NCI-H1436 treated with DMSO at 0.1 percent for 48 hours (cell line): ENCODE measurements around the gene EEF1G.
"Not testable (repeated sequence)": the region's sequence is repeated elsewhere in the genome, so short reads cannot be mapped to it uniquely, and the experiment has no call there.

Experiments used
- DNase-seq: peaks from one replicate; lab custom pipeline; 2025; lab: John Stamatoyannopoulos, UW

EEF1G gene, protein sequence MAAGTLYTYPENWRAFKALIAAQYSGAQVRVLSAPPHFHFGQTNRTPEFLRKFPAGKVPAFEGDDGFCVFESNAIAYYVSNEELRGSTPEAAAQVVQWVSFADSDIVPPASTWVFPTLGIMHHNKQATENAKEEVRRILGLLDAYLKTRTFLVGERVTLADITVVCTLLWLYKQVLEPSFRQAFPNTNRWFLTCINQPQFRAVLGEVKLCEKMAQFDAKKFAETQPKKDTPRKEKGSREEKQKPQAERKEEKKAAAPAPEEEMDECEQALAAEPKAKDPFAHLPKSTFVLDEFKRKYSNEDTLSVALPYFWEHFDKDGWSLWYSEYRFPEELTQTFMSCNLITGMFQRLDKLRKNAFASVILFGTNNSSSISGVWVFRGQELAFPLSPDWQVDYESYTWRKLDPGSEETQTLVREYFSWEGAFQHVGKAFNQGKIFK

DNA sequence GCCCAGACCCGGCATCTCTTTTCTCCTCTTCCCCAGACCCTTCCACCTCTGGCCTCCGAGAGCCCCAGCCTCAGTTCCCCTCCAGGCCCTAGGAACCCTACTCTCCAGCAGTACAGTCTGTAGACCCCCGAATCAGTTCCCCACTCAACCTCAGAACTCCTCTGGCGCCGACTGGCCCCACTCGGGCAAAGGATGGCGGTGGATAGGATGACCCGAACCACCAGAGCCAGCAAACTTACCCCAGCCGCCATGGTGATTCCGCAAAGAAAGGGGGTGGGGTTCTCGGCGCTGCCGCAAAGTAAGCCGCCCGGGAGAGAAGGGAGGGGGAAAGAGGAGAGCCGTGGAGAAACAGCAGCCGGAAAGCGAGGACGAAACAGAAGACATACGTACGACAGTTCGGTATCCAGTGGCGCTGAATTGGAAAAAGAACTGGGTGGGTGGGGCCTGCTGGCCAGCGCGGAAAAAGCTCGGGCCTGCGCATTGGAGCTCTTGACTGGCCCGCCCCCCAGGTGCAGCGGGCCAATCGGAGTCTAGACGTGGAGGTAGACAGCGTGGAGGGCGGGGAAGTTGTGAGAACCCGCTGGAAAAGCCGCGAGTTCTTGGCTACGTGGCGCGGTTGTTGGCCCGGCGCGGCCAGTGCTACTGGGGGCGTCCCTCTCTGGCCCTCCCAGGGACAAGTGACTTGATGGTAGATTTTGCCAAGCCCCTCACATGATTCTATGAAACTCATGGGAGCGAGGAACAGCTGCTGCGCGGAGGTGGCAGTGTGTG, at the start of gene EEF1G:
TSS of gene EEF1G (minus strand) at position 300 of the 771 bp plus-strand sequence. CDS start at position 251, 49 bp downstream.
- DNase-seq = peak; percentile 95

DNA sequence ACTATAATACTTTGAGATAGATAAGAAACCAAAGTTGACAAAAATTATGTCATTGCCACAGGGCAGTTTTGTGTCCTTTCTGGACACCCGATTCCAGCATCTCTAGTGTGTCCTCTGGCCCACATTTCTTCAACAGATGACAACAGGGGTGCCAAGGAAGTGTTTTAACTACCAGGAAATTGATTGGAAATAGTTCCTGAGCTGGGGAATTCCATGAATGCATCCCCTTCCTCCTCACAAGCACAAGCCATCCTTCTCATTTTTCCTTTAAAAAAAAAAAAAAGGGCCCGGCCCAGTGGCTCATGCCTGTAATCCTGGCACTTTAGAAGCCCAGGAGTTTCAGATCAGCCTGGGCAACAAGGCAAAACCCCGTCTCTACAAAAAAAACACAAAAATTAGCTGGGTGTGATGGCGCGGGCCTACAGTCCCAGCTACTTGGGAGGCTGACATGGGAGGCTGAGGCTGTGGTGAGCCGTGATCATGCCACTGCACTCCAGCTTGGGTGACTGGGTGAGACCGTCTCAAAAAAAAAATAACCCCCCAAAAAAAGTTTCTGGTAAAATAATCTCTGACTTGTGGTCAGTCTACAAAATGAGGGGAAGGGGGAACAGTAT, 48.9 kb upstream of the EEF1G start:
- no peak for DNase-seq

DNA sequence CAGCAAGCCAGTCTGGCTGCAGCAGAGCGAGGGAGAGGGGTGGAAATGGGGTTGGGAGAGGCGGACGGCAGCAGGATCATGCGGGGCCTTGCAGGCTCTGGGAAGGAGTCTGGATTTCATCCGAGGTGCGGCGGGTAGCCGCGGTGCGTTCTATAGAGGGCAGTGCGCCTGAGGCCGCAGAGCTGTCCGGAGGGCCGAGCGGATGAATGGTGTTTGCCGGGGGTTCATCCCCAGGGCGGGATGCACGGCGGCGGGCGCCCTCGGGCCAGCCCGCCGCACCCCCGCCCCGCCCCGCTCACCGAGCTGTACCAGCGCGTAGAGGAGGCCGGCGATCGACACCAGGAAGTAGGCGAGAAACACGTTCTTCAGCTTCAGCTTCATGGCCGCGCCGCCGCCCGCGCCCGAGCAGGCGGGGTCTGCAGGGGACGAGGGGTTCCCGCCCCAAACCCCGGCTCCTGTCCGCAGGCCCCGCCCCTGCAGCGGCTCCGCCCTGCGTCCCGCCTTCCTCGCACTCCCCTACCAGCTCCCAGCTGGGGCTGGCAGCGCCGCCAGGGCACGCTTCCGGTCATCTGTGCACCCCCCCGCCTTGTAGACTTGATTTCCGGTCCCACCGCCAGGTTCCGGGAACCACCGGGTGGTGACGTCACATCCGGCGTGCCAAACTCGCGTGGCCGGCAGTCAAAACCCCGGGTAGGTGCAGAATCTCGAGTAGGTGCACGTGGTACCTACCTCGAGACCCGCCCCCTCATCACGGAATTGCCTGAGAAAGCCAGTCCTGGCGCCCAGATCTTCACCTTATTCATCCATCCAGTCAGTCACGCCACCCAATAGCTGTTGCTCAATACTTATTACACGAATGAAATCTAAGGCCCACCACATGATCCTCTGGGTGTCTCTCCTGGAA, 48.1 kb upstream of the EEF1G start, which contains the start of gene B3GAT3:
TSS of gene B3GAT3 (minus strand) at position 420 of the 904 bp plus-strand sequence. CDS start at position 381, 39 bp downstream.
- DNase-seq = peak; percentile 78

DNA sequence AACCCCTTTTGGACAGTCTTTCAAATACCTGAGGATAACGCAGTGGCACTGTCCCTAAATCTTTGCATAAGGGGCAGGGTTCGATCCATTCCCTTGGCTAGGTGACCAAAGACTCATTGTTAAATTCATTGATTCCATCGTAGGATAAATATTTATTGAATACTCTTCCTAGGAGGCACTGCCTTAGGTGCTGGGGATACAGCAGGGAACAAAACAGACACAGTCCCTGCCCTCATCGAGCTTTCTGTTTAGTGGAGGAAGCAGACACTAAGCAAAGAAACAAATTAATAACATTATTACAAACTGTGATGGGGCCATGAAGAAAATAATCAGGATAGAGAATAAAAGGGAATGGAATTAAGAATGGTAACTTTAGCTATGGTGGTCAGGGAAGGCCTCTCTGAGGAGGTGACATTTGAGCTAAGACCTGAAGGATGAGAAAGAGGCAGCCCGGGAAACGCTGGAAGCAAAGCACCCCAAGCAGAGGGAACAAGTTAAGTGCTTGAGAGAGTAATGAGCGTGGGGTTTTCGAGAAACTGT, 47.4 kb upstream of the EEF1G start:
- DNase-seq = no peak

DNA sequence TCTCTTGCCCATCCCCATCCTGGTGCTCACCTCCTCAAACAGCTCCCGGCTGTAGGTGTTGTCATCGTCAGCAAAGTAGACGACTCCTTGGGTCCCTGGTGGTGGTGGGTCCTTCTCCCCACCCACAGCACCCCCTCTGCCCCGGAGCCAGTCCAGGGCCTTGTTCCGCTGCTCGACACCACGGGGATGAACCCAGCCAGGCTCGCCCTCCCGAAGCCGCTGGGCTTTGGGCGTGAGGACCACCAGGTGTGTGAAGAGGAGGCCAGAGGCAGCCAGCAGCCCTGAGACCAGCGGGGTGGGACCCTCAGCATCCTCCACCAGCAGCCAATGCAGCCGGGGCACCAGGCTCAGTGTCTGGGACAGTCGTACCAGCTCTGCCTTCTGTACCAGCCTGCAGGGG, 43.3 kb upstream of the EEF1G start:
- DNase-seq = not testable (repeated sequence)

DNA sequence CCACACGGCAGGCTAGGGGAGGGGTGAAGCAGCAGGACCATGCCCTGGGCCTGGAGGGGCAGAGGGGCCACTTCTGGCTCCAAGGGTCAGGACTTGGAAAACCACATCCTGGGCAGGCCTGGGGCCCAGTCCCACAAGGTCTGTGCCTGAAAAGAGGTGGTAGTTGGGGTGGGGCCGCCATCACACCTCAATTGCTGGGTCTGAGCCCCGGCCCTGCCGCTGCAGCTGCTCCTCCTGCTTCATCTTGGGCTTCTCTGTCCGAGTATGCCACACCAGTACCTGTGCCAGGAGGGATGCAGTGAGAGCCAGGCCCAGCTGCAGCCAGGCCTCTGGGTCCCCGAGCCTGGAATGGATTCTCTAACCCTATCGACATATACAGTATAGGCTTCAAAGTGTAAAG, 41.8 kb upstream of the EEF1G start:
- no peak for DNase-seq

DNA sequence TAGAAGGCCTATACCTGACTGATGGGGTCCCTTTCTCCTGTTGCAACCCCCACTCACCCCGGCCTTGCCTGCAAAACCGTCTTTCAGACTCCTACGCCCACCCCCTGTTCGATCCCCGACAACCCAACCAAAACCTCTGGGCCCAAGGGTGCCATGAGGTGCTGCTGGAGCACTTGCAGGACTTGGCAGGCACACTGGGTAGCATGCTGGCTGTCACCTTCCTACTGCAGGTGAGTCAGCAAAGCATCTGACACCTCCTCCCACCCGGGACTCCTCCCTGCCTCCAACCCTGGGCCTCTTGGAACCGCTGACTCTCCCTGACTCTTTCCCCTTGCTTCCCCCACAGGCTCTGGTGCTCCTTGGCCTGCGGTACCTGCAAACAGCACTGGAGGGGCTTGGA, 40.6 kb upstream of the EEF1G start:
- DNase-seq = no peak

DNA sequence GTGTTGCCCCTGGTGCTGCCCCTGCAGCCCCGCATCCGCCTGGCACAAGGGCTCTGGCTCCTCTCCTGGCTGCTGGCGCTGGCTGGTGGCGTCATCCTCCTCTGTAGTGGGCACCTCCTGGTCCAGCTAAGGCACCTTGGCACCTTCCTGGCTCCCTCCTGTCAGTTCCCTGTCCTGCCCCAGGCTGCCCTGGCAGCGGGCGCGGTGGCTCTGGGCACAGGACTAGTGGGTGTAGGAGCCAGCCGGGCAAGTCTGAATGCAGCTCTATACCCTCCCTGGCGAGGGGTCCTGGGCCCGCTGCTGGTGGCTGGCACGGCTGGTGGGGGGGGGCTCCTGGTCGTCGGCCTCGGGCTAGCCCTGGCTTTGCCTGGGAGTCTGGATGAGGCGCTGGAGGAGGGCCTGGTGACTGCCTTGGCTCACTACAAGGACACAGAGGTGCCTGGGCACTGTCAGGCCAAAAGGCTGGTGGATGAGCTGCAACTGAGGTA, 39.6 kb upstream of the EEF1G start:
- no peak for DNase-seq

DNA sequence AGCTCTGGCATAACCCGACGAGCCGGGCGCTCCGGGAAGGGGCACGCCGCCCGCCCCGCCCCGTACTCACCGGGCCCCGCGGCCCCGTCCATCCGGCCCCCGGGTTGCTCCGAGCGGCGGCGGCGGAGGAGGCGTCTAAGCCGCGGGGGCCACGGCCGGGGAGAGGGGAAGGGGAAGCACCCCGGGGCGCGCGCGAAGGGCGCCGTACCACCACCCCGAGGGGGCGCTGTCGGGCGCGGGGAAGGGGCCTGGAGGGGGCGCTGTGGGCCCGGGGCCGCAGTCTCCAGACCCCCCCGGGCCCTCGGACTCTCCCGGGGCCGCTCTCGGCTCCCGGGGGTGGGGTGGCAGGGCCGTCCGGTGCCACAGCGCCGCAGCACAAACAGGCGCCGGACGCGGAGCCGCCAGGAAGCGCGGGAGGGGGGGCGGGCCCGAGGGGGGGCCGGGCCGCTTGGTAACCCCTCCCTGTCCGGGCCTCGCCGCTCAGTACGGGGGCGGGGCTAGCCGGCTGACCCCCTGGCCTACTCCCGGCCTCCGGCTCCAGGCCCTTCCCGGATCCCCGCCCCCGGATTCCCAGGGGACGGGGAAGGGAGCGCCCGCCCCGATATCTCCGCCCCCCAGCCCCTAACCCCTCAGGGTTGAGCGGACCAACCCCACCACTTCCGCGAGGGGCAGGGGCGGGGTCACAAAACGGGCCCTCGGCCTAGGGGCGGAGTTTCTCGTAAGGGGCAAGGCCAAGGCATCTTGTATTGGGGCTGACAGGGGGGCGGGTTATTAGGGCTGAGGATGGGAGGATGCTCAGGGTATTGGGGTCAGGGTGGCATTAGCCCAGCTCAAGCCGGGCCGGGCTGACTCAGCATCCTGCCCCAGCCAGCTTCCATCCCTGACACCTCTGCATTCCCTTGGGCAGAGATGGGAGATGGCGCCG, 38.9 kb upstream of the EEF1G start, which contains the start of the genes EML3 and ROM1:
TSS of gene EML3 (minus strand) at position 410 of the 925 bp plus-strand sequence. CDS start at position 92, 318 bp downstream.
TSS of gene ROM1 (plus strand) at position 892 of the 925 bp plus-strand sequence. CDS start at position 917, 25 bp downstream.
- DNase-seq = no peak

DNA sequence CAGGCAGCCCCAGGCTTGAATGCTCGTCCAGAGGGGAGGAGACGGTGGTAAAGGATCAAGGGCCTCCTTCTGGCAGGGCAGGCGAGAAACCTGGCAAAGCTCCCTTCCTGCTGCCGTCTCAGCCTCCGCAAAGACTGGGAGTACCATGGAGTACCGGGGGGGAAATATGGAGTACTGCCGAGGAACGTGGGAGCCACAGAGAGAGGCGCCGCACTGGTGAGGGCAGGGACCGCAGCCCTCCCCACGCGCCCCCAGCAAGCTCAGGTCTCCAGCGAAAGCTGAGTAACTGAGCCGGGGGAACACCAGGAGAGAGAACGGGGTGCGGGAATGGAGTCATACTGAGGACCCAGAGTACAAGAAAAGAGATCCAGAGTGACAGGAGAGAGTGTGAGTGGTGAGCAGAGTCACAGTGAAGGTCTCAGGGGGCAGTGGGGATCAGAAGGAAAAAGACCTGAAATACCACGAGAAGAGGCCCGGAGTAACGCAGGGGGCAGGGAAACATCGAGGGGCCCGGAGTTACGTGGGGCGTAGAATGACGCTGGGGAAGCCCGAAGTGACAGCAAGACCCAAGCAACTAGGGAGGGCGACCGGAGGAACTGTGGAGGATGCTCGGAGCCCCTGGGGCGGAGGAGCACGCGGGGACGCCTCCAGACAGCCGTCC, 38.1 kb upstream of the EEF1G start:
- DNase-seq = no peak

DNA sequence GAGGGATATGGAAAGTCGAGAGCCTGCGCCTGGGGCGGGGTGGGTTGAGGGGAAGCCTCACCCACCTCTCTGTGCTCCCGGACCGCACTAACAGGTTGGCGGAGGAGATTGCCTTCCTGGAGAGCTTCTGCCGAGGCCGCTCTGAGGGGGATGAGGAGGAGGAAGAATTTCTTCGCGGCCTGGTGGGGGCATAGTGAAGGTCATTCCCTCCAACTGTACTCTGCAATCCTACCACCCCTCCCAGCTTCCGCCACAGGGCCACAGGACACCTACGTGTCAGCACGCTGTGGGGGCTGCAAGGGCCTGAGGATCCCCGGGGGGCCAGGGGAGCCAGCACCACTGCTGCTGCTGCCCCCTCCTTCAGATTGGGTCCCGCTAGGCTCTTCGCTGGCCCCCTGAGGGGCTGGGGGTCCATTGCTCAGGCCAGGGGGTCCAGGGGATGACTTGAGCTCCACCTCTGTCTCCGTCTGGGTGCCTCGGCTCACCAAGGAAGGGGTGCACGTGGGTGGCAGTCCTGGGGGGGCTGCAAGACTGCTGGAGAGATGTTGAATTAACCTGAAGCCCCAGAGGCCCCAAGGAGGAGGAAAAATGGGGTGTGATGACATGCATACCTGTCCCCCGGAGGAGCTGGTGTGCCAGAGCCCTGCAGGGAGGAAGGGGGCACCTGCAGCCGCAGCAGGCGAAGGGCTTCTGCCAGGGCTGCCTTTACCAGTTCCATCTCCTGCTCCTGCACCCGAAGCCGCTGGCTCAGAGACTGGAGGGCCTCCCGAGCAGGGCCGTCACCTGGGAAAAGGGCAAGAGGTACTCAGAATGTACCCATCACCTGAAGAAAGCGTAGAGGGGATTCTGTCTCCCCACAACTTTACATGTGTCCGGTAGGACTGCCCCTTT, 37.4 kb upstream of the EEF1G start:
- DNase-seq = no peak

DNA sequence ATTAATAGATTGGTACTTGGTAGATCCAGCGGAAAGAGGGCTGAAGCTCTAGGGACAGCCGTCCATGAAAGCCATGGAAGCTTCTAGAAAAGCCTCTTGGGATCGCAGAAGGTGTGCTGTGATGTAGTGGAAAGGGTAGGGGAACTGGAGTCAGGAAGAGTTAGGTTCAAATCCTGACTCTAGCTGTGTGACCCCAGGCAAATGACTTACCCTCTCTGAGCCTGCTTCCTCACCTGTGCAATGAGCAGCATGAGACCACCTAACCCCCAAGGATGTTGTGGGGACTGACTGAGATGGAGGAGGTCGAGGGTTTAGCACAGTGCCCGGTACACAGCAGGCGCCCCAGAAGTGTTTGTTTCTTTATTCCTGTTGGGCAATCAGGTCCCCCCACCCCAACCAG, 36.7 kb upstream of the EEF1G start:
- no peak for DNase-seq

DNA sequence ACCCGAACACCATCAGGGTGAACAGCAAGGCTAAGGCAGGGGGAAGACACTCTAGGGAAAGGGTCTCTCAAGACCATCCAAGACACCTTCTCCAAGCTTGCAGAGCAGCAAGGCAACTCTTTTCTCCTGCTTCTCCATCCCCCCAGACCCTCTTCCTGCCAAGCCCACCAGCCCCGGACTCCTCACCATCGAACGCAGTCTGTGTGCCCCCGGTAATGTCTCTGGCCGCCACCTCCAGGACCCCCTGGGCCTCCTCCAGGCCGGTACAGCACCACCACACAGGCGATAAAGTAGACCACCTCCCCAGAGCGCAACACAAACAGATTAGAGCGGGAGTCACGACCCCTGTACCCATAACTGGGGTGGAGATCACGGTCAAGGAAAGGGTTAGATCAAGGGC, 35.1 kb upstream of the EEF1G start:
- no peak for DNase-seq

DNA sequence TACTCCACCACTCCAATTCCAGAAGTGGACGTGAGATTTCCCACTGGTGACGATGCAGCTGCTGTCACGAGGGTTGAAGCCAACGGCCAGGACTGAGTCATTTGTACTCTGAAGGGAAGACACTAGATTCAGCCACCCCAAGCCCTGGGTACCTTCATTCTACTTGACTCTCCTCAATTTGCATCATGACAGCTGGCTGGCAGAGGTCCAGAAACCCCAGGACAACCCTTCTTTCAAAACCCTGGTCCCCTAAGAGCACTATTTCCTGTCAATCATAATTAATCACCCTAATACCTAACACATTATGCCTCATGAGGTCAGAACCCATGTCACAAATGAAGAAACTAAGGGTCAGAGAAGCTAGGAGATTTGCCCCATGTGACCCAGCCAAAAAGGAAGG, 34.0 kb upstream of the EEF1G start:
- DNase-seq = no peak

DNA sequence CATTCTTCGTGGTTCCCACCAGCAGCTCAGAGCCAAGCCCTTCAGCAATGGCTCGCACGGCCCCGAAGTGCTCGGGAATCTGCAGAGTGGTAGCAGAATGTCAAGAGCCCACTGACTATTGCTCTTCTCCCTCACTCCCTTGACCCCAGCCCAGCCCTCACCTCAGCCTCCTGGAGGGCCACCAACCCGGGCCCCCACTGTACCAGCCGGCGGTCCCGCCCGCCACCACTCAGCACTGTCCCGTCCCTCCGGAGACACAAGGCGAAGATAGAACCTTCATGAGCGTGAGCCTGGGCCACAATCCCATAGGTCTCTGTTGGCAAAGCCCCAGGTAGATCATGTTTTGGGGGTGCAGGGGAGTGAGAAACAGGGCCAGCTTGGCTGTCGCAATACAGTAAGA, 32.2 kb upstream of the EEF1G start:
- no peak for DNase-seq

DNA sequence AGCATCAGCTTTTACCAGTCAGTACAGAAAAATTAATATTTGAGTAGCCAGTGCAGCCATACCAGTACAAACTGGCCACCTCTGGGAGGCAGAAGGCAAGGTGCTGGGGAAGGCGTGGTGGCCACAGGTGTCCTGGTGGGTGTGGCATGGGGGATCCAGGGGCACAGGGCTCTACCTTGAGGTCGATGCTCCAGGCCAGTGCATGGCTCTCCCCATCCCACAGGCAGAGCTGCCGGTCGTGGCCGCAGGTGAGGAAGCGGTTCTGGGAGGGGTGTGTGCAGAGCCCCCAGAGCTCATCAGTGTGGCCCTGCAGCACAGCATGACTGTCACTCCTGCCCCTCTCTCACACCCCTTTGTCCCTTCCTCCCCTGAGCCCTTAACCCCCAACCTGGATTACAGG, 31.8 kb upstream of the EEF1G start:
- no peak for DNase-seq

DNA sequence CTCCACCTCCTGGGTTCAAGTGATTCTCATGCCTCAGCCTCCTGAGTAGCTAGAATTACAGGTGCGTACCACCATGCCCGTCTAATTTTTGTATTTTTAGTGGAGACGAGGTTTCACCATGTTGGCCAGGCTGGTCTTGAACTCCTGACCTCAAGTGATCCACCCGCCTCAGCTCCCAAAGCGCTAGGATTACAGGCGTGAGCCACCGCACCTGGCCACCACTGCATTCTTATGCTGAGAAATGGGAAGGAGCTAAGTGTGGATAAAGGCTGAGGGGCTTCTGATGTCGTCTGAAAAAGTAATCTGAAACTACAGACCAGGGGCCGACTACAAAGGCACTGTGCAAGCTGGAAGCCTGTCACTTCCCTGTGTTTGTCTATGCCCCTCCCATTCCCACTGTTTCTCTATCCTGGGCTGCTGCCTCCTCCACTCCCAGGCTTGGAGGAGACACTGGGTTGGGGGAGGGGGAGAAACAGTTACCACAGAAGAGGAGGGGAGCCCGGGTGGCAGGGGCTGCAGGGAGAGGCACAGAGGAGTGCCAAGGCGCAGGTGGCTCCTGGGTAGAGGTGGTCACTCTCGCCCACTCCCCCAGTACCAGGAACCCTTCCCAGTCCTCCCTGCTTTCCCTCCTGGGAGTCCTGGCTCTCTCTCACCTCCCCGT, 30.9 kb upstream of the EEF1G start:
- no peak for DNase-seq
